HG03064 (cell line): ENCODE data around the gene RALGPS1.

Source experiments
- ATAC-seq: cut with Tn5 transposase; IDR thresholded peaks from one replicate; pipeline ENCODE4 v1.9.1; 2021; ENCODE audit warnings: low read depth; ENCODE audit not compliant: unreplicated experiment

Gene RALGPS1

DNA sequence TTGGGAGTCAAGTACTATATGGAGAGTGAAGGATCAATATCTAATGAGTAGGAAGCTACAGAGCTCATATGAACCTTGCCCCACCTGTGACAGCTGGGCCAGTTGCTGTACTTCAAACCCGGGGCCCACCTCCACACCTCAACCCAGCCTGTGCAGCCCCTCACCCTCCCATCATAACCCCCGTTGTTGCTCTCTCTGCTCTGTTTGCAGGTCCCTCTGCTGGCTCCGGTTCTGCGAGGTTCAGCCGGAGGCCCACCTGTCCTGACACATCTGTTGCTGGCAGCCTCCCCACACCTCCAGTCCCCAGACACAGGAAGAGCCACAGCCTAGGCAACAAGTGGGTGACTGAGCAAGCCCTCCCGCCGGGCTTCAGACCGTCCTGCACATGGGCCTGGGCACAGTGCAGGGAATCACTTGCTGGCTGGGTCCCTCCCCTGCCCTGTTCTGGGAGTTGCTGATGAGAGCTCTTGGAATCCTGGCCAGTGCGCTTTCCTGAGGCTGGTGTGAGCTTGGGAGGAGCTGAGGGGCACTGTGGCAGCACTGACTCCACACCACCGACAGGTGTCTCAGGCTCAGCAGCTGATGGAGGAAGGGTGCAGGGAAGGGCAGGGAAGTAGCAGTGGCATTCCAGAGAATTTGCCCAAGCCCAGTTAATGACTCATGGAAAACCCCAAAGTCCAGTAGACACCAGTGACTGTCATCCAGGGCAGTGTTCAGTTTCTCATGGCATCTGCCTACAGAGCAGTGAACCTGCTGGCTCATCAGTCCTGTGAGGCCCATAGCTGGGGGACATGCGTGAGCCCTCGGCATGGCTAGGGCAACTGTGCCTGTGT, 280.5 kb downstream of the RALGPS1 start:
- ATAC-seq = no peak

DNA sequence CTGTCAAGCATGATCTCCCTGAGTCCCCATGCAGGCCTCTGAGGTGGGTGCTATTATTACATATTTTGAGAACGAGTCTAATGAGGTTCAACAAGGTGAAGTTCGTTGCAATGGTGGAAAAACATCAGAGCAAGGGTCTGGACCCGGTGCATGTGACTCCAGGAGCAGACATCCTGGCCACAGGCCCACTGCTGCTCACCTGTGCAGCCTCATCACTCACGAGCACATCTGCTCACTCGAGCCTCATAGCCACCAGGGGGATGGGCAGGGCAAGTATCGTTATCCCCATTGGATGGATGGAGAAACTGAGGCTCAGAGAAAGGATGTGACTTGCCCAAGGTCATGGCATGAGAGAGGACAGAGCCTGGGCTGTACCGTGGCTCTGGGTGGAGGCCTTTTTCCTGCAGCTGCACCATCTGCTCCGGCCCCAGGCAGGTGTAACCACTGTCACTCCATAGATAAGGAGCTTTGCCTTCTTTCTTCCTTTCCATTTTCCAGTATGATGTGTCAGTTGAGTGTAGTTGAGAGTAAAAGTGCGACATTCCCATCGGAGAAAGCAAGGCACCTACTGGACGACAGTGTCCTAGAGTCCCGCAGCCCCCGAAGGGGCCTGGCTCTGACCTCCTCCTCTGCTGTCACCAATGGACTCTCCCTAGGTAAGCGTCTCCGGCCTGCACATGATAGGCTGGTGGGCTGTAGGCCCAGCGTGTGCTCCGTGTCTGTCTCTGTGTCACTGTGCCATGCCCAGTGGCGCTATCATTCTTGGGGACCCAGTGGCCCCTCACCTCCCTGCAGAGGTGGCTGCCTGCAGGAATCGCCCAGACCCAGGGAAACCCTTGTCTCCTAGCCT, 281.6 kb downstream of the RALGPS1 start:
- no peak for ATAC-seq

DNA sequence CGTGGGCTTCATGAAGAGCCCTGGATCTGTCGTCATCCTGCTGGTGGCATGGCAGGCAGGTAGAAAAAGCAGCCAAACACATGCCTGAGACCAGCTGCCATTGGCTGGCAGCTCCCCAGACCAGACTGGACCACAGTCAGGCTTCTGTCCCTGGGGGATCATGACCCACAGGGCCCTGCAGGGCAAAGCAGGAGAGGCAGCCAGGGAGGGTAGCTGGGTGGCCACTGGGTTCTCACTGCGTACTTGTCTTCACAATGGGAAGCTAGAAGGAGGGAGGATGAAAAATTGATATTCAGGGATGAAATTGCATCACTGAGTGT, 282.2 kb downstream of the RALGPS1 start:
- ATAC-seq = no peak

DNA sequence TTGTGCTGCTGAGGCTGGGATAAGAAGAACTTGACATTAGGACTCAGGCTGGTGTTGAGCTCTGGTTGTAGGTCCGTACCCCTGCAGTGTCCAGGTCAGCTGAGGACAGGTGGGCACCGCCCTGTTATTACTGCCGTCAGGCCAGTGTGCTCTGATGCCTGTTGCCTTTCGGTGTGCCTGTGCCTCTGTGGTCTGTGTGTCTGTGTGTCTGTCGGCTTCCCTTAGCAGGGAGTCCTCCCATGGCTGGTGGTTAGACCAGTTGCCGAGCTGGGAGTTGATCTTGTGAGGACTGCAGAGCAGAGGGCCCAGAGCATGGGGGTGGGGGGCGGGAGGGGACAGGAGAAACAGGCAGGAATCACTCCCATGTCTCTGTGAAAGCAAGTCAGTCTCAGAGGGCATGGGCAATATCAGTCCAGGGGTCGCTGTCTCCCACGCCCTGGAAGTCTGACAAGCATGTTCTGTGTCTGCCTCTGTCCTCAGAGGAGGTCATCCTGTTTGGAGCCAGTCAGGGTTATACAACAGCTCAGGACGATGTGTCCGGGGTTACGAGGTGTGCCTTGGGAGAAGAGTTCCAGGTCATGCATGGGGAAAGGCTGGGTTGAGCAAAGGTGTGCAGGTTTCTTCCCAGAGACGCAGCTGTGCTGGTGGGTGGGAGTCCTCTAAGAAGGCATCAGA, 282.7 kb downstream of the RALGPS1 start:
- no peak for ATAC-seq

DNA sequence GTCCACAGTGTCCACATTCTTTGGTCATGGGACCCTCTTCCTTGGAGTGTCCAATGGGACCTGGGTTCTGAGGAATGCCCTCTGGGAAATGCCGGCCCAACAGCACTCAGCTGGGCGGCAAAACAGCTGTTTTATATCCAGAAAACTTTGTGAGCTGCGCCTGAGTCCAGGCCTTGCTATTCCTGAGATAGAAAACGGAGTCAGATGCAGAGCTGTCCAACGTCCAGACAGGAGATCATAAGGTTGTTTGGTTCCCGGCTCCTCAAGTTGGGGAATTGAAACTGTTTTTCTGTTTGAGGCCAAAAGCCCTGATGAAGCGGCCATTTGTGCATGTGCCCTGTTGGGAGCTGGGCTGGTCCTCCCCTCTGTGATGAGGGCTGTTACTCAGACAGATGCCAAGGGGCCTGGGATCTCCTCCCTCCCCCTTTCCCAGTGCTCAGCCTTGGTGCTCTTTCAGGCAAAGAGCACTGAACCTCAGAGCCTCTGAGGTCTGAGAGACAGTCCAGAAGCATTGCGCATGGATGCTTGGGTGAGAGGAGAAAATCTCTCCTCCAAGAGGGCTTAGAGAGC, 283.4 kb downstream of the RALGPS1 start:
- no peak for ATAC-seq

DNA sequence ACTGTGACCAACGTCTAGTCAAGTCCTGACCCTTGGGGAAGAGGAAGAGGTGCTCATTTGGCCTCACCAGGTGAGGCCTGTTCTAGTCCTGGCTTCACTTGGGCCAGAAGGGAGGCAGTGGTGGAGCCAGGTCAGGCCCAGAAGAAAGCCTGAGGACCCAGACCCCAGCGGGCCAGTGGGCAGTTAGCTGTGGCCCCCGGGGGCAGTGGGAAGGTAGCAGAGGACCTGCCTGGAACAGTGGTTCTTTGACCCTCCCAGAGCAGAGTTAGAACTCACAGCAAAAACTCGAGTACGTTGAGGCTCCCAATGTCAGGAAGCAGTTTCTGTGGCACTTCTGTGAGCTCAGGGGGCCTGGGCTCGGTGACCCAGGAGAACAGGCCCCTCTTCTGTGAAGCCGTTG, 284.0 kb downstream of the RALGPS1 start:
- ATAC-seq = no peak

GRCh38 chr9:127199001-127199791, 284.6 kb downstream of the RALGPS1 start:
- ATAC-seq = no peak

GRCh38 chr9:127200106-127200862, 285.7 kb downstream of the RALGPS1 start:
- no peak for ATAC-seq

DNA sequence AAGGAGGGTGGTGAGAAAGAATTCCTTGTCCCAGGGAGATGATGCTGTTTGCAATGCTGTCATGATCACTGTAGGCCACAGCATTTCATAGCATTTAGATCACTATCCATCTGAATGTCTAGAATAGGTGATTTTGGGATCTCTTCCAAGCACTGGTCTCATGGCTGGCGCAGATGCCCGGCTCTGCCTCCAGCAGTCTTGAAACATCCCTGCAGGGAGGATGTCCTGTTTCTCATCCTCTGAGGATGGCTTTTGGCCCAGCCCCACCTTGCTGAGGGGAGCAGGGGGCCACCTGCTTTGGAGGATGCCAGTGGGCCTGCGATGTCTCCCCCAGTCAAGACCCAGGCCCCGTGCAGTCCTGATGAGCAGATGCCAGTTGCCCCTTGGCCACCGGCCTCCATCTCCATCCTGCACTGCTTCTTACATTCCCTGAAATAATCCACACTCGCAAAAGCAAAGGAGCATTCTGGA, 286.5 kb downstream of the RALGPS1 start:
- no peak for ATAC-seq

DNA sequence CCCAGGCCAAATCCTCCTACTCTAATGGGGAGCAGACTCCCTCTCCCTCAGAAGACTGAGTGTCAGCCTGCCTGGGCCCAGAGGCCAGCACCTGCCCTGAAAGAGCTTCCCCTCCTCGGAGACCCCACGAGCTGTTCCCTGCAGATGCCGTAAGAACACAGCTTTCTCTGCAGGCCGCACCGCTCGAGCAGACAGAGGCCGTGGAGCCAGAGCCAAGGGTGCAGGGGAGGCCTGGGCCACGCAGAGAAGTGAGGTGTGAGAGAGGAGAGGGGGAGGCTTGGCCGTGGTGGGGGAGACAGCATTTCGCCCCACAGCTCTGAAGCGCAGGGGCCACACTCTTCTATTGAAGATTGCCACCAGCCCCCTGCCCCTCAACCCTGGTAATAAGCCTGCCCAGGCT, 287.1 kb downstream of the RALGPS1 start:
- ATAC-seq = no peak

- no peak for ATAC-seq
These were observed 288.0 kb downstream of the RALGPS1 start for GRCh38 chr9:127202461-127203169.

DNA sequence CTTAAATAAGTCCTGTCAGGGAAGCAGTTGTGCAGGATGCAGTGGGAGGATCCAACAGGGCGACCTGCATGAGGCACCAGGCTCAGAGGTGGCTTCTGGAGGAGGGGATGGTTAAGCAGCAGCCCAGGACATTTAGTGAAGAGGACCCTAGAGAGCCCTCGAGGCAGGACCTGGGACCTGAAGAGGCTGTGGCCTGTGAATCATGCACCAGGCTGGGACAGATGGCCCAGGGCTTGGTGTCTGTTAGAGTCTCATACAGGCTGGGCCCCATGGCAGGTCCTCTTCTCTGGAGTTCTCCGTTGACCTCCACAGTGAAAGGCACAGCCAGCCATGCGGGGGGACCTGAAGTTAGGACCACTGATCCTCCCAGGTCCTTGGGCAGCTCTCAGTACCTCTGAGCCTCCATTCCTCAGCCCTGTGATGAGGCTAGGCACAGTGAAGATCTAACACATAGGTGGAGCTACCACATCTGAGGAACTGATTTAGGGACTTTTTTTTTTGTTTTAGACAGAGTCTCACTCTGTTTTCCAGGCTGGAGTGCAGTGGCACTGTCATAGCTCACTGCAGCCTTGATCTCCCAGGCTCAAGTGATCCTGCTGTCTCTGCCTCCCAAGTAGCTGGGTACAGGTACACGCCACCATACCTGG, 289.2 kb downstream of the RALGPS1 start:
- ATAC-seq = no peak

DNA sequence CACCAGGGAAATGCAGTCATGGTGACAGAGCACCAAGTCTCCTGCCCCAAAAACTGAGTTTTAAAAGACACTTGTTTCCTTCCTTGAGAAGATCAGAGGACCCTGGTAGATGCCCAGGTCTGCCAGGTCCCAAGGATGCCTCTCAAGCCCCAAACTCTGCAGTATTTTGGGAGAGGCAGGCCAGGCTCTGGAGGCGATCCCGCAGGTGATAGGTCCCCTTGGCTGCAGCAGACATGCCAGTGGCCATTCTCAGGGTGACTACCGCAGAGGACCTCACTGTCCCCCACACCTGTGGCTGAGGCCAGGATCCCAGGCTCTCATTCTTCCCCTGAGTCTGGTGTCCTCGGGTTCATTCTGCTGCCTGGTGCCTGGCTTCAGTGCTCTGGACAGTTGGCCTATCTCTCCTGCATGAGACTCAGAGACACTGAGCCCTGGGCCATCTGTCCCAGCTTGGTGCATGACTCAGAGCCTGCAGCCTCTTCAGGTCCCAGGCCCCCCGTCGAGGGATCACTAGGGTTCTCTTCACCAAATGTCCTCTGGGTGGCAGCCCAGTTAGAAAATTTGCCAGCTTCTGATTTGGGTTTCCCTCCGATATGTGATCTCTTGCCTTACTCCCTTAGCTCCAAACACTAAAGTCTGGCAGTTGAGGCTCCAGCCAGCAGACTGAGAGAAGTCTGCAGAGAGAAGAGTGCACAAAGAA, 290.3 kb downstream of the RALGPS1 start:
- ATAC-seq = no peak

- ATAC-seq = no peak
These were observed 291.4 kb downstream of the RALGPS1 start for GRCh38 chr9:127205952-127206351.

DNA sequence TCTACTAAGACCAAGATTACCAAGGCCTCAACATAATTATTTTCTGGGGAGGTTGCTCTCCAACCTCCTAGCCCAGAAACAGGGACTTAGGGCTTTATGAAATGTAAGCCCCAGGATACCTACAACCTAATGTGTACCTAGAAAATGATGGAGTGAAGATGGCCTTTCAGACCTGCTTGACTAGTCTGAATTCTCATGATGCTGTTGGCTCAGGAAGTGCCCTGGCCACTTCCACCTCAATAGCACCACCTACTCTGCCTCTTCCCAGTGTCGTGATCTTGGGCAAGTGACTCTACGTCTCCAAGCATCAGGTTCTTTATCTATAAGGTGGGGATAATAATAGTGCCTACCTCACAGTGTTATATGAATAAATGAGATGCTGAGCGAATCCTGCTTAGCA, 292.1 kb downstream of the RALGPS1 start:
- ATAC-seq = no peak

- no peak for ATAC-seq
These were observed 293.3 kb downstream of the RALGPS1 start for GRCh38 chr9:127207734-127208410.

DNA sequence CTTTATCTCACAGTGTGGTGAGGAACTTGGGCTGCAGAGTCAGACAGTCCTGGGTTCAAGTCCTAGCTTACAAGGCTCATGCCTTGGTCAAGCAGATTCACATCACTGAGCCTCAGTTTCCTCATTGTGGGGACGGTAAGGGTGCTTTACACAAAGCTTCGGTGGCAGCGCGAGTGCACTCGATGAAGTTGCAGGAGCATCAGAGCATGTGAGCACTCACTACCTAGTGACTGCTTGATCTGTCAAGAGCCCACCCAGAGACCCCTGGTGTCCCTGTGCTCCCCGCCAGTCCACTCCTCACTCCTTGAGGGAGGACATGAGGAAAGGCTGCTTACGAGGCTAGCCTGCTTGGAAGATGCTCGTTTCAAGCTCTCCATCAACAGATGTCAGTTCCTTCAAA, 293.8 kb downstream of the RALGPS1 start:
- ATAC-seq = no peak
